ENCODE results near the gene ARHGAP10.

- TF ChIP-seq POLR2A (IDR thresholded peaks at IDR 0.05; ENCODE audit: low read depth) (no peak), CTCF (IDR thresholded peaks at IDR 0.05) (no peak), POLR2AphosphoS5 (IDR thresholded peaks at IDR 0.05) (no peak)
Observed at GRCh38 chr4:147805946-147806345, 74.1 kb downstream of the ARHGAP10 start.

Measured in esophagus muscularis mucosa (tissue), 3 donors.